ENCODE data around the gene COX8A.

The COX8A gene

DNA sequence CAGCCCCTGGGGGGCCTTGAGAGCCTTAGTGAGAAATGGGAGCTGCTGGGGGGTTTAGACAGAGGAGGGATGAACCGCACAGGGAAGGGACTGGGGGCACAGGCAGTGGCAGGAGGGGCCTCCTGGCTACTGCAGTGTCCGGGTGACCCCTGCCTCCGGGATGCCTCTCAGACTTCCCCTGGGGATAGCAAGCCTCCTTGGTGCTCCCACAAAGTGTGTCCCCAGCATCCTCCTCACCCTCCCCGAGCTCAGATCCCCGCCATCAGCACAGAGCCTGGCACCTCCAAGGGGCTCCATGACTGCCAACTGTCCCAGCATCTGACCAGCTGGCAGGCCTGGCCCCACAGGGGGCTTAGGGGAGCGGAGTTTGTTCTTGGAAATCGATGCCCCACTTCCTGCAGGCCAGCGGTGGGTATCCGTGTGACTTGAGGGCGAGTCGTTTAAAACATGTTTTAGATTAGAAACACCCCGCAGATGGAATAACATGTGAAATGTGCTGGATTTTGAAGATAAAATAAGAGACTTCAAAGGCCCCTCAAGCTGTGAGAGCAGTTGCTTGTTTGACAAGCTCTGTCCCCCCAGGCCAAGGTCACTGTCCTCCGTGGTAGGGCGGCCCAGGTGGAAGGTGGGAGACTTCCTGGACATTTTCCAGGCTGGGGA, 47.8 kb downstream of the COX8A start:
- no peak for DNase-seq

DNA sequence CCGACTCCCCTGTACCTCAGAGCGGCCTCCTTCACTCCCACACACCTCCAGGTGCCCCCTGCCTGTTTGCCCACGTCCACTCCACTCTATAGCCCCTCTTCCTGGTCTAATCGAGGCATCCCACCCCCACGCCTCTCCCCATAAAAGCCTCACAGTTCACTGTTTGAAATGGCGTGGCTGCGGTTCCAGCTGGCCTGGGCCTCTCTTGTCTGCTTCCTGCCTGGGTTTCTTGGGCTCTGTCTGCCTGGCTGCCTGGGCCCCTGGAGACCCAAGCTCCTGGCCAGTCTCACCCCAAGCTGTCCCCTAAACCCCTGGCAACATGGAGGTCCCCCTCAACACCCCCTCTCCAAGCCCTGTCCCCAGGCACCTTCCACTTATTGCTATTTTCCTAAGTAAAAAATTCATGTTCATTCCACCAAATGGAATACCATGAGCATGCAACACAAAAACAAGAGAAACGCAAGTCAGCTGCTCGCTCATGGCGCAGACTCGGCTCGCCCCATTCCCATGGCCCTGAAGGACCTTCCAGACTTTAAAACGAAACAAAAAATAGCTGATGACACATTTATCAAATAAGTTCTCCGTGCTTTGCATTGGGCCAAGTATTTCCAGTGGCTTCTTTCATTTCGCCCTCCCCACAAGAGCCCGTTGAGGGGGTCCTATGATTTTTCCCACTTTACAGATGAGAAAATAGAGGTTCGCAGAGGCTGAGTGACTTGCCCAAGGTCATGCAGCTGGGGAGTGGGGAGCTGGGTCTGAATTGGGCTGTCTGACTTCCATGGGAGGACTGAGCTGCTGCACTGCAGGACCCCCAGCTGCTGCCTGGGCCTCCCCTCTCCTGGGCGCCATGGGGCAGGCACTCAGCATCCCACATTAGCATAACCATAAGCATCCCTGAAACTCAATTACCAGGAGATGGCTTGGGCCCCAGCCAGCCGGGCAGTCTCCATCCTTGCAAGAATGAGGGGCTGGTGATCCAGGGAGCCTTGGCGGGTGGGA, 49.6 kb downstream of the COX8A start:
- DNase-seq, result no peak

- DNase-seq, result no peak
These were observed 50.8 kb downstream of the COX8A start for GRCh38 chr11:64025205-64025604.
